AG04450 (cell line): Measurements from ENCODE around the gene RAX2. TPM values are rescaled to one million over a fixed set of nuclear protein-coding genes. Genes with fewer than 3 reads are reported as not detected.
"Not testable (repeated sequence)": the region's sequence is repeated elsewhere in the genome, so short reads cannot be mapped to it uniquely, and the experiment has no call there.

Experiments
- CTCF ChIA-PET: fragments of 300-600, 350-600 bp; formaldehyde crosslinking; extraction: SDS; loops from one replicate; lab custom pipeline; 2022; ENCODE audit warnings: antibody characterized with exemption, inconsistent platforms; lab: Charles Lee
- POLR2A ChIA-PET: fragments of 350-600 bp; formaldehyde crosslinking; extraction: SDS; loops from one replicate; lab custom pipeline; 2021; ENCODE audit warnings: antibody characterized with exemption, inconsistent platforms; lab: Yijun Ruan, JAX
- DNase-seq: peaks from one replicate; pipeline ENCODE4 v3.0.0-alpha.2; 2011; ENCODE audit warnings: low read depth, low spot score
- H3K27ac ChIP-seq: one replicate; pipeline ENCODE4 v1.5.1; 2012; ENCODE audit warnings: low read depth, low read length, control low read depth
- H3K27me3 ChIP-seq: one replicate; pipeline ENCODE4 v1.6.0; 2012; ENCODE audit warnings: low read length; ENCODE audit not compliant: control insufficient read depth, insufficient read depth
- H3K4me3 ChIP-seq: 2 replicates; pipeline ENCODE4 v1.5.1; 2011; ENCODE audit warnings: mild to moderate bottlenecking, low read depth, low read length, control low read depth
- H3K9me3 ChIP-seq: 2 replicates; pipeline ENCODE4 v1.5.1; 2012; ENCODE audit warnings: low read length; ENCODE audit not compliant: control insufficient read depth, insufficient read depth
- CTCF ChIP-seq: IDR thresholded peaks from 2 replicates; pipeline ENCODE4 v1.5.1; 2011; ENCODE audit warnings: low read depth, low read length, control low read depth, inconsistent platforms
- polyA plus RNA-seq: library from polyadenylated mRNA; depleted of rRNA; stranded (reverse); fragments of >200 nt; gene quantifications from 2 replicates; pipeline ENCODE4 v1.2.3, GENCODE V29; 2011

The RAX2 gene
- polyA plus RNA-seq, 1 experiment: not detected

GRCh38 chr19:3817761-3818160, 45.7 kb upstream of the RAX2 start:
- Histone ChIP-seq H3K27me3 (peaks cover 12% of the 10 kb centered on the region), H3K27ac (no peak overlapping the region), H3K9me3 (peaks cover 3% of the 10 kb centered on the region; the same call in 1 of the 2 replicates), H3K4me3 (no peak overlapping the region)
- no peak for TF ChIP-seq CTCF
- ChIA-PET CTCF (no interaction called here), POLR2A (no interaction called here)
- no peak for DNase-seq

GRCh38 chr19:3816566-3817218, 44.7 kb upstream of the RAX2 start:
- no peak for DNase-seq
- CTCF ChIA-PET: no interaction called here
- peaks cover 3% of the 10 kb centered on the region; the same call in 1 of the 2 replicates for H3K9me3 ChIP-seq
- no peak for TF ChIP-seq CTCF
- no peak overlapping the region for H3K27ac ChIP-seq
- peaks cover 12% of the 10 kb centered on the region for H3K27me3 ChIP-seq
- H3K4me3 ChIP-seq: no peak overlapping the region
- POLR2A ChIA-PET: no interaction called here

- POLR2A ChIA-PET, H3K4me3 ChIP-seq, H3K27ac ChIP-seq, CTCF ChIA-PET, DNase-seq, H3K9me3 ChIP-seq: not testable (repeated sequence)
- peaks cover 12% of the 10 kb centered on the region for H3K27me3 ChIP-seq
Measured at GRCh38 chr19:3816148-3816547, 44.1 kb upstream of the RAX2 start.

- no peak overlapping the region for H3K4me3 ChIP-seq
- TF ChIP-seq CTCF: no peak
- peaks cover 3% of the 10 kb centered on the region; the same call in 1 of the 2 replicates for H3K9me3 ChIP-seq
- ChIA-PET CTCF (no interaction called here), POLR2A (no interaction called here)
- no peak overlapping the region for H3K27ac ChIP-seq
- peaks cover 16% of the 10 kb centered on the region for H3K27me3 ChIP-seq
- no peak for DNase-seq
Measured at GRCh38 chr19:3814648-3815047, 42.6 kb upstream of the RAX2 start.

- H3K27me3 ChIP-seq: peaks cover 15% of the 10 kb centered on the region
- ChIA-PET CTCF (interaction anchor here (2.2 kb wide), 1 partner anchor 9 kb away, joined by 8 read pairs; no protein-coding TSS in a partner anchor), POLR2A (no interaction called here)
- H3K9me3 ChIP-seq: peaks cover 6% of the 10 kb centered on the region; the same call in 1 of the 2 replicates
- DNase-seq: no peak
- TF ChIP-seq CTCF: no peak
- no peak overlapping the region for H3K4me3 ChIP-seq
- H3K27ac ChIP-seq: no peak overlapping the region
Measured at GRCh38 chr19:3813473-3814392, 41.7 kb upstream of the RAX2 start.
